ENCODE measurements around the gene TXNIP.

The TXNIP gene

GRCh38 chr1:145963265-145964019, 32.9 kb downstream of the TXNIP start:
- DNase-seq, result no peak

GRCh38 chr1:145962157-145963102, 33.9 kb downstream of the TXNIP start:
- DNase-seq, result peak; percentile 55

GRCh38 chr1:145961425-145962156, 34.8 kb downstream of the TXNIP start:
- peak; percentile 43 for DNase-seq

GRCh38 chr1:145961109-145961424, 35.3 kb downstream of the TXNIP start:
- DNase-seq, result no peak

GRCh38 chr1:145960468-145961108, 35.8 kb downstream of the TXNIP start:
- peak; percentile 52 for DNase-seq

GRCh38 chr1:145959957-145960467, 36.4 kb downstream of the TXNIP start:
- DNase-seq, result no peak

GRCh38 chr1:145959333-145959732, 37.0 kb downstream of the TXNIP start:
- DNase-seq, result no peak

GRCh38 chr1:145958734-145959133, 37.6 kb downstream of the TXNIP start:
- DNase-seq, result no peak

- DNase-seq, result peak; percentile 94
Observed at GRCh38 chr1:145957443-145958319, 38.7 kb downstream of the TXNIP start, which contains the start of gene LIX1L. Gene LIX1L (minus strand): TSS chr1:145958017. CDS start chr1:145957927, 90 bp downstream.

- DNase-seq, result peak; percentile 24
Observed at GRCh38 chr1:145956781-145957442, 39.5 kb downstream of the TXNIP start.

- DNase-seq, result no peak
Observed at GRCh38 chr1:145956361-145956760, 40.0 kb downstream of the TXNIP start.

- no peak for DNase-seq
Observed at GRCh38 chr1:145955436-145955835, 40.9 kb downstream of the TXNIP start.

GRCh38 chr1:145953861-145954260, 42.5 kb downstream of the TXNIP start:
- no peak for DNase-seq

- no peak for DNase-seq
Observed at GRCh38 chr1:145952903-145953302, 43.5 kb downstream of the TXNIP start.

- DNase-seq, result no peak
Observed at GRCh38 chr1:145951526-145951925, 44.9 kb downstream of the TXNIP start.

- no peak for DNase-seq
Observed at GRCh38 chr1:145949219-145949618, 47.2 kb downstream of the TXNIP start.

GRCh38 chr1:145947551-145947950, 48.8 kb downstream of the TXNIP start:
- no peak for DNase-seq

GRCh38 chr1:145946477-145946986, 49.8 kb downstream of the TXNIP start:
- DNase-seq, result no peak

GRCh38 chr1:145944532-145944931, 51.8 kb downstream of the TXNIP start:
- DNase-seq, result no peak

GRCh38 chr1:145942871-145943270, 53.5 kb downstream of the TXNIP start:
- DNase-seq, result no peak
